HG02885 (cell line): ENCODE results near the gene AFF3.
A peak's percentile ranks its signal among the peaks of the same experiment; 100 is the strongest.

ENCODE experiments used
- ATAC-seq: cut with Tn5 transposase; IDR thresholded peaks from one replicate; pipeline ENCODE4 v1.9.1; 2021; ENCODE audit warnings: mild to moderate bottlenecking; ENCODE audit not compliant: unreplicated experiment, poor library complexity

AFF3 gene, protein sequence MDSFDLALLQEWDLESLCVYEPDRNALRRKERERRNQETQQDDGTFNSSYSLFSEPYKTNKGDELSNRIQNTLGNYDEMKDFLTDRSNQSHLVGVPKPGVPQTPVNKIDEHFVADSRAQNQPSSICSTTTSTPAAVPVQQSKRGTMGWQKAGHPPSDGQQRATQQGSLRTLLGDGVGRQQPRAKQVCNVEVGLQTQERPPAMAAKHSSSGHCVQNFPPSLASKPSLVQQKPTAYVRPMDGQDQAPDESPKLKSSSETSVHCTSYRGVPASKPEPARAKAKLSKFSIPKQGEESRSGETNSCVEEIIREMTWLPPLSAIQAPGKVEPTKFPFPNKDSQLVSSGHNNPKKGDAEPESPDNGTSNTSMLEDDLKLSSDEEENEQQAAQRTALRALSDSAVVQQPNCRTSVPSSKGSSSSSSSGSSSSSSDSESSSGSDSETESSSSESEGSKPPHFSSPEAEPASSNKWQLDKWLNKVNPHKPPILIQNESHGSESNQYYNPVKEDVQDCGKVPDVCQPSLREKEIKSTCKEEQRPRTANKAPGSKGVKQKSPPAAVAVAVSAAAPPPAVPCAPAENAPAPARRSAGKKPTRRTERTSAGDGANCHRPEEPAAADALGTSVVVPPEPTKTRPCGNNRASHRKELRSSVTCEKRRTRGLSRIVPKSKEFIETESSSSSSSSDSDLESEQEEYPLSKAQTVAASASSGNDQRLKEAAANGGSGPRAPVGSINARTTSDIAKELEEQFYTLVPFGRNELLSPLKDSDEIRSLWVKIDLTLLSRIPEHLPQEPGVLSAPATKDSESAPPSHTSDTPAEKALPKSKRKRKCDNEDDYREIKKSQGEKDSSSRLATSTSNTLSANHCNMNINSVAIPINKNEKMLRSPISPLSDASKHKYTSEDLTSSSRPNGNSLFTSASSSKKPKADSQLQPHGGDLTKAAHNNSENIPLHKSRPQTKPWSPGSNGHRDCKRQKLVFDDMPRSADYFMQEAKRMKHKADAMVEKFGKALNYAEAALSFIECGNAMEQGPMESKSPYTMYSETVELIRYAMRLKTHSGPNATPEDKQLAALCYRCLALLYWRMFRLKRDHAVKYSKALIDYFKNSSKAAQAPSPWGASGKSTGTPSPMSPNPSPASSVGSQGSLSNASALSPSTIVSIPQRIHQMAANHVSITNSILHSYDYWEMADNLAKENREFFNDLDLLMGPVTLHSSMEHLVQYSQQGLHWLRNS (N-terminal part only)

DNA sequence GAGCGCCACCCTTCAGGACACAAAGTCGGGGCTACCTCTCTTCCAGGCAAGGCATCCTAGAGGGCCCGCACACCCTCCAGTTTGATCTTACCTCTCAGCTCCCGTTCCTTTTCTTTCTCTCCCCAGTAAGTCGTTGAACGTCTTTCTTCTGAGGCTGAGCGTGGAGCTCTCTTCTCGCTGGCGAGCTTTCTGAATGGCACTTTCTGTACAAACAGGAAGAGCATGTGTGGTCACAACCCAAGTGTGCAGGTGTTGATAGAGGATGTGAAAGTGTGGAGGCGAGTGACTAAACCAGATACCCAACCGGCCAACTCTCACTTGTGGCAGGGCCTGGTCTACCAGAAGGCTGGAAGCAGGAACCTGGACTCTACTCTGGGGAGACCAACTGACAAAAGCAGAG lies at the start of gene AFF3:
TSS of gene AFF3 (minus strand) at position 198 of the 400 bp plus-strand sequence. CDS start 38,136 bp downstream, outside the sequence.
- peak; percentile 99 for ATAC-seq

DNA sequence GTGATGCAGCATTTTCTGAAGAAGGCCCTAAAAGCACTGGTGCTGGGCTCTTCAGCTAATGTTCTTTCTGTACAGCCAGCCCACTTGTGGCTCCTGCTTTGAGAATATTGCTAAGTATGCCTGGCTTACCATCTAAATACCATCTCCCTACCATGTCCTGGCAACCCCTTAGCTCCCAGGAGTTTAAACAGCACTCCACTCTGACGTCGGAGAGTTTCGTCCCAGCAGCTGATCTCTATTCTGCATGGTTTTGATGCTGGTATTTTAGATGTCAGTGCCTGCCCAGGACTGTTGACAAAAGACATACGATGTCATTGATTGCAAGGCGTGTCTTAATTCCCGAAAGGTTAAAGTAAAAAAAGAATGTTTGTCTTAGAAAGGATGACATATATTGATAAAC lies 47.0 kb upstream of the AFF3 start:
- no peak for ATAC-seq

DNA sequence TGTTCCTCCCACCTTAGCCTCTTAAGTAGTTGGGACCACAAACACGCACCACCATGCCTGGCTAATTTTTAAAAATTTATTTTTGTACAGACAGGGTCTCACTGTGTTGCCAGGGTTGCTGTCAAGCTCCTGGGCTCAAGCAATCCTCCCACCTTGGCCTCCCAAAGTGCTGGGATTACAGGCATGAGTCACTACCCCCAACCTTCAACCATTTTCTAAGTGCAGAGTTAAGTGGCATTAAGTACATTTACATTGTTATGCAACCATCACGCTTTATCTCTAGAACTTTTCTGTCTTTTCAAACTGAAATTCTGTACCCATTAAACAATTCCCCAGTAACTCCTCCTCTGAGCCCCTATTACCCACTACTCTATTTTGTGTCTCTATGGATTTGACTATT lies 45.9 kb upstream of the AFF3 start:
- no peak for ATAC-seq

DNA sequence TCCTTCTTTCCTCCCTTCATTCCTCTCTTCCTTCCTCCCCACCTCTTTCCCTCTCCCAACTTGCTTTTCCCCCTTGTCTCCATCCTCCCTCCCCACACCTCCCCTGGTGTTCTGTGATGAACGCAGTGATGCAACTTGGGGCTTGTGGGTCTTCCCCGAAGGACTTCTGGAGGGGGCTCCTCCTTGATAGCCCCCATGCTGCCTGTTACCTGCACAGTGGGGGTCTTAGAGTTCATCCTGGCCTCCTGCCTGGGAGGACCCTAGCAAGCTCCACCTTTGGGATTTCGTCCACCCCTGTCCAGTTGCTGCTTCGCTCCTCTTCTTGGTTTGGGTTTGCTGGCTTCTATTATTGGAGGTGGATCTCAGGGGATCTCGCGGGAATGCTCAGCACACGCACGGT lies 43.7 kb upstream of the AFF3 start:
- ATAC-seq: no peak

DNA sequence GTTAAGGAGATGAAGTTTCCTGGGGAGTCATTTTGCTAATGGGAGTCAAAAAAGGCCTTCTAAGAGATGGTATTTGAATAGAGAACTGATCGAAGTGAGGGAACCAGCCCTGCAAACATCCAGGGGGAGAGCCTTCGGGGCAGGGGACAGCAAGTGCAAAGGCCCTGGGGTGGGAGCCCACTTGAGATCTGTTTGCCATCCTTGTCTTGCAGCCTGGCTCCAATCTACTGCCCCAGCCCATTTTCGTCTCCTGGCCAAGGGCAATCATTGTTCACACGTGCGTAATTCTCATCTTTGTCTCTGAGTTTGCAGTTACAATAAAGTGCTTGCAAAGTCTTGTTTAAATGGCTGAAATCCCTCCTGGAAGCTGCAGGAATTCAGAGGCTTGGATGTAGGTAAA lies 43.1 kb upstream of the AFF3 start:
- ATAC-seq: no peak

DNA sequence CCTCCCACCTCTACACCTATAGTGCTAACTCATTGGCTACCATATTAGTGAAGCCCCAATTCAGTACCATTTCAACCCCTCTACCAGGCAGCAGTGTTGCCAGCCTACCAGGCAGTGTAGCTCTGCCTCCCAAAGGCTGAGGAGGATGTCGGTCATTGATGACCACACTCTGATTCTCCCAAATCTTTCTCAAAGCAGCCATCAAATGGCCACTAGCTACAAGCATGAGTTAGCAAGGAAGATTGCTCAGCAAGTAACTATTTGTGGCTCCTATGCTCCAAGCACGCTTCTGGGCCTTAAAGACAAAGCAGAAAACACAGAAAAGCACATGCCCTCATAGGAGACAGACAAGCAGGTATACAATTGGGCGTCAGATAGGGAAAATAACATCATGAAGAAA lies 42.7 kb upstream of the AFF3 start:
- no peak for ATAC-seq

DNA sequence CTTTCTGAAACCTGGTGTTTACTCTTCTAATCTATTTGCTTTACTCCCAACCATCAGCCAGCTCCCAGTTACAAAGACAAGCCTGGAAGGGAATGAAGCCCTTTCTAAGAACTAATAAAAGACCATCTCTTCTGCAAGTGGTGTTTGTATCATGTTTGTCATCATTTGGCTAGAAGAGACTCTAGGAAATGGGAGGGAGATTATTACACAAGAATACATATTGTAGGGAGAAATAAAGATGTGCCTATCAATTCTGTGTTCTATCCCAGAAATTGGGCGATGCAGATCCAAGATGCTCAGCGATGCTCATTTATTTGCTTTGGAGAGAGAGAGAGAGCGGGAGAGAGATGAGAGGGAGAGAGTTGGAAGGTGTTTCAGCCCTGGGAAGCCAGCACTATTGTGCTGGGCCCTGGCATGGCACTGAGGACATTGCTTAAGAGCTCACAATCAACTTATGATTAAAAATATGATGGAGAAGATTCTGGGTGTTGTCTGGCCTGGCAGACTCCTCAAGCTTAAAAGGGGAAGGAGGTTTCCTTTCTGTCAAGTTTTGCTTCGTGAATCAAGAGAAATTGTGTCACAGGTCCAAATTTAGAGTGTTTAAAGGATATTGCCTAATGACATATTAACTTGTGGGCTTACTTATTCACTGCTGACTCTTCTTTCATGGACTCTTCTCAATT lies 41.8 kb upstream of the AFF3 start:
- ATAC-seq: no peak

DNA sequence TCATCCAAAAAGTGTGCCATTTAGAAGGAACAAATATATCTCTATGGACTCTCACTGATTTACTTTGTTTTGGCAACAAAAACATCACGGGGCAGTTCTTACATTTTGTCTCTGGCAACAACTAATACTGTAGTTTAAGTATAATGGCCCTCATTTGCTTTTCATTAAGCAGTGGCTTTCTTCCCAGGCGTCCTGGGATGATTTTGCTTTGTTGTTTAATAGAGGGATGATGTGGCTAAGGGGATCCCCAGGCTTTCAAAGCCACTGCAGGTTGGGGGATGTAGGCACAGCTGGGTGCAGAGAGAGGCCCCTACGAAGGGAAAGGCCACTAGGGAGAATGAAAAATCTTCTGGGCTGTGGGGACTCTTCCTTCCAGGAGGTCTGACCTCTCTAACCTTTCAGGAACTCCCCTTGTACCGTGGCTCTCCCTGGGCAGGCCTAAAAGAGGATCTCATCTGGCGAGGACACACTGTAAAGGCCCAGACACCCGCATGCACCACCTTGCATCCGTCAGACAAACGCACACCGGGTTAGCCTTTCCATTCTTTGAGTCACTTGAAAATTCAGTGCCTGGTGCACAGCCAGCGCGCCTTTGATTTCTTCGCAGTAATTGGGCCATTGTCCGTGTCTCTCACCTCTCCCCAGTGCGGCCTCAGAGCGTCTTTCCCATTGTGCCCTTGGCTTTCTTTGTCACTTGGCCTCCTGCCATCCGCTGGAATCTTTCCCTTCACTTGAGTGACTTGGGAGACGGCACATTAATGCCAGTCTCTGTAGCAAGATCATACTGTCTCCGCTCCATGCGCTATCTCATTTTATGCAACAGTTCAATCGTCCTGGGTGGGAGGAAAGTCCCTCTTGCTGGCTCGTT lies 40.3 kb upstream of the AFF3 start:
- ATAC-seq: no peak

DNA sequence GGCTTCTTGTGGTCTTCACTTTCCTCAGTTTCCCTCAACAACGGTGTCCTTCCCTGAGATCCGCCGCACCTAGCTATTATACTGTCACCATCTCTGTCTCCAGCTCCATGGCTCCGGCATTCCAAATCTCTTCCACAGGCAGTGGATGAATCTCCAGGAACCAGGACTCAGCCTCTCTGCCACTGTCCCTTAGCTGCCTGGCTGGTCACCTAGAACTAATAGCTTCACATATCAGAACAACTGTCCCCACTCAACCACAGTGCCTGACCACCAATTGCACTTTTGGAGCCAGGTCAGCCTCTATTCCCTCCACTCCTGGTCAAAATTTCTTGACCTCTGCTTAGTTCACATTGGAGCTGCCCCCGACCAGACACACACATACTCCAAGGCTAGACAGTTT lies 38.1 kb upstream of the AFF3 start:
- ATAC-seq: no peak

DNA sequence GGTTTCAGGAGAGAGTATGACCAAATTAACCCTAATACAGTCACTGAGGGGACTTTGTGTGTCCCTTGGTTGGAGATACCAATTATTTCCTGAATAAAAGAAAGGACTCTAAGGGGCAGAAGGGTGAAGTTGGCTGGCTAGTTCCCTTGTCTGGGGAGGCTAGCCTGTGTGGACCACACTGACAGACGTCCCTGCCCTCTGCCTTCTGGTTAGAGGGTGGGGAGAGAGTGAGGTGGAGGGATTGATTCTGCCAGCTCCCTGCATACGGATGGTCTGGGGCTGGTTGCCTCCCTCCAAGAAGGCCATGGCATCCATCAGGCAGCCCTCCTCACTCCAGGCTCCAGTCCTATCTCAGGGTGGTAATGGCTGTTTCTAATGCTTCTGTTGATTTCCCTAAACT lies 37.4 kb upstream of the AFF3 start:
- ATAC-seq: no peak

DNA sequence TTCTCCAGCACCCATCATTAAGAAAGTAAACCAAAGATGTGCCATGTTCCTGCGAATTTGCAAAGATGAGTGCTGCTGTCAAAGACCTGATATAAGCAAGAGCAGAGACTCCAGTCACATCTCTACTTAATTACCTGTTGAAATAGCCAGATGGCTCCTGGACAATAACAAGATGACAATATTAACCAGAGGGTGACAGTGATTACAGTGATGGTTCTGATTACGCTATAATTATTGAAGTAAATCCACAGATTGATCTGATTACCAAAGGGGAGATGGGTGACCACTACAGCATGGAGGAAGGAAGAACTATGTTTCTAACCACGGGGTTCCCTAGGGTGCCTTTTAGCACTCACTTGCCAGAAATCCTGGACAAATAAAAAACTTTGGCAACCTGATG lies 36.5 kb upstream of the AFF3 start:
- ATAC-seq: no peak

DNA sequence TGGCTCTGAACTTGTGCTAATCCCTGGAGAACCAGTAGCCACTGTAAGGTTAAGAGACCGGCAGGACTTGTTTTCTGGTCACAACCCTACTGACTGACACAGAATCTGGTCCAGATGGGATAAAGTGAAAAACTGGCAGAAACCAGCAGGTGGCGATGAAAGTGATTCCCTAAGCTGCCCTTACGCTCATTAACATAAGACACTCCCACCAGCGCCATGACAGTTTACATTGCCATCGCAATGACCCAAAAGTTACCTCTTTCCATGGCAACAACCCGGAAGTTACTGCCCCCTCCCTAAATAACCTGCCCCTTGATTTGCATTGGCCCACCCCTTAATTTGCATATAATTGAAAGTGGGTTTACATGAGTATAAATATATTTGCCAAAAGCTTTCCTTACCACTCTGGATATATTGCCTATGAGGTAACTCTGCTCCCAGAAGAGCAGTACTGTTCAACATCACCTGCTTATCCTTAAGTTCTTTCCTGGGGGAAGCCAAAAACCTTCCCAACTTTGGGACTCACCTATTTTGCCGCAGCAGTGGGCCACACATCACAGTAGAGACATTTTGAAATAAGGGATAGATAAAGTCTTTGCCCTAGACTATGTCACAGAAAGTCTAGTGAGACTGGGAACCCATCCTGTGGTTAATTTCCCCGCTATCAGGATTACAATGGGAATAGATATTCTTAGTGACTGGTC lies 35.8 kb upstream of the AFF3 start:
- ATAC-seq: peak; percentile 68

DNA sequence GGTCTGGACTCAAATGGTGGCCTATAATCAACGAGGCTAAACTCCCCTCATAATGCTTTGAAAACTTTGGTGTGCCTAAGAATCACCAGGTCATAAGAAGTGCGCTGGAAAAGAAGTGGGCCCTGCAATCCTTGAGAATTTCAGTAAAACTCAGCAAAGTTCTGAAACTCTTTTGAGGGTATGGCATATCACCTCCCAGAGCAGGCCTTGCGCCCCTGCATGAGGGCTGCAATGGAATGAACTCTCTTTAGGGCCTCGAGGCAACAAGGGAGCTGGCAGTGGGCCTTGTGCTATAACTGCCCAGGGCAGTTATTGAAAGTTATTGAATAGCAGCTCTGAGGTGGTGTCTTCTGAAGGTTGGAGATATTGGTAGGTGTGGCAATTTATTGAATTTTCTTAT lies 34.5 kb upstream of the AFF3 start:
- ATAC-seq: no peak

DNA sequence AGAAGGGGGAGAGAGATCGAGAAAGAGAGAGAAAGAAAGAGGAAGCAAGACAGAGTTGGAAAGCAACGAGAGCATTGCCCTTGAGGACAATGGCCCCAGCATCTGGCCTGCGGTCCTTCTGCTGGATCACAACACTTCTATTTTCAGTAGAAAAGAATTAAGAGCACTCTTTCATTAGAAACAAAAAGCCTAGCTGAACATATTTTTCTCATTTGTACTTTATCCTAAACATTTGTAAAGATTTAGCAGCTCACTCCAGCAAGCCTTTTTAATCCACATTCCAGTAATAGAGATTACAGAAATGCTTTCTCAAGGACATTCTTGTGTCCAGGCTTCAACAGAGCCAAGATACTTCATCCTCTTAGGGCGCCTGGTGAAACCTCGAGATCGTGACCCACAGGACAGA lies 31.6 kb upstream of the AFF3 start:
- ATAC-seq: no peak

DNA sequence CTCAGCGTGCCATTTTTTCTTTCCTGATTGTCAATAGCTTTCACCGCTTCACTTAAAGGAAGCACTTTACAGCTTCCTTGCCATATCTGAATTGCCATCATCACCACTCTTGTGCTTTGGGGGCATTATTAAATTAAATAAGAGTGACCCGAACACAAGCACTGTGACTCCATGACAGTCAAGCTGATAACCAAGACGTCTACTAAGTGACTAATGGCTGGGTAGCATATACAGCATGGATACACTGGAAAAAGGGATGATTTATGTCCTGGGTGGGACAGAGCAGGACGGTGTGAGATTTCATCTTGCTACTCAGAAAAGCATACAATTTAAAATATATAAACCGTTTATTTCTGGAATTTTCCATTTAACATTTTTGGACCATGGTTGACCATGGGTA lies 24.3 kb upstream of the AFF3 start:
- ATAC-seq: no peak

DNA sequence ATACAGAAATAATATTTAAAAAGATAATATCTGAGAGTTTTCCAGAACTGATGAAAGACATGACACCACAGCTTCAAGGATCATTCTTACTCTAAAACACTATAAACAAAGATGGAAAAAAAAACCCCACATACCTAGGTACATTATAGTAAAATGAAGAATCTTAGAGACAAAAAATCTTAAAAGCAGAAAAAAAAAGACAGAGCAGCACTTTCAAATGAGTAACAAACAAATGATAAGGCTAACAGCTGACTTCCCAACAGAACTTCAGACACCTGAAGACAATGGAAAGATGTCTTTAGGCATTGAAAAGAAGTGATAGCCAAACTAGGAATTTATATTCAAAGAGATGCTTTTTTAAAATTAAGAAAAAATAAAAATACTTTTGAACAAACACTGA lies 21.2 kb upstream of the AFF3 start:
- no peak for ATAC-seq

DNA sequence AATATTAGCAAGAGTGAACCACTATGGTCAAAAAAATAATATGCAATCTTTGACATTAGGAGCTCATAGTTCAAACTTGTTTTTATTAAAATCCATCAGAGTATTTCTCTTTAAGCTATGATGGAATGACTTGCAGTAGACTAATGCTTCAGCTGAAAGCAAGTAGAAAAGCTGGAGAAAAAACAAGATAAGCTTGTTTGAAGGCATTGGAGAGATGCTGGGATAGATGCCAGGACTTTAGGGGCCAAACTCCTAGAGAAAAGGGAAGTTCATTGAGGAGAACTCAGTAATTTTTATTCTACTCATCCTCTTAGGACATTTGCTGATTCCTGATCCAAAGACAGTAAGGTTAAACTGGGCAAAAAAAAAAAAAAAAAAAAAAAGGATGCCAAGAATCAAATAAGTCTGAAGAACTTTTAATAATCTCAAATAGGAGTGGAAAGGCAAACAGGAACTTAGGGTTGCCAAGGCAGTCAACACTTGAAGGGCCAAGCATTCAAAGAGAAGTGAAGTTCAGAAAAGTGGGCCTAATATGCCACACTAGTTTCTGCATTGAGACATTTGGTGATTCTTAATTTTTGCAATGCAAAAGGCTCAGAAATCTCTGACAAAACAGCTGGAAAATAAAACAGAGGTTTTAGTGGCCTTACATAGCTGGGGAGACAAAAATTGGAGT lies 19.7 kb upstream of the AFF3 start:
- ATAC-seq: no peak

DNA sequence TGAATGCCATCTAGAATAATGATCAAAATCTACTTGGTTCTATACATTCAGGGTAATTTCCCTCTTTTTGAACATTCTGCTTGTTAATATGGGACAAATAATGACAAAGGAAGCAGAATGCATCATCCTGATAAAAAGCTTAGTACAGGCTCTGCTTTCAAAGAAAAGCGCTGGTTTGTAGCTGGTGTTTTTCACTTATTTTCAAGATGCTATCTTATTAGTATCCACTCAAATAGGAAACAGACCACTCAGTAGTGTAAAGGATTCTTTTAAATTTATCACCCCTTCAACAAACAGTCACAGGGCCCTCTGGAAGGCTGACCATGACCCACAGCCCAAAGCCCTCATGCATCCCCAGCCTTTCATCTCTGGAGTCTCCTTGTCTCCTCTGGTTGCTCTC lies 18.0 kb upstream of the AFF3 start:
- ATAC-seq: no peak
